Endothelial cell of umbilical vein (primary cell): ENCODE measurements around the gene SSC4D. TPM values are rescaled to one million over a fixed set of nuclear protein-coding genes. Genes with fewer than 3 reads are reported as not detected.

Experiments used
- BruUV-seq: library from RNA; stranded (reverse); fragments of 400-500 nt; replicated peaks from 2 replicates; lab custom pipeline; 2021; lab: Mats Ljungman, UMichigan
- CTCF ChIA-PET: fragments of 300-600, 350-600 bp; sonication (Branson Sonifier 250); formaldehyde crosslinking; loops from one replicate; lab custom pipeline; 2021; ENCODE audit warnings: antibody characterized with exemption, inconsistent platforms; lab: Charles Lee
- POLR2A ChIA-PET: fragments of 300-600, 350-600 bp; sonication (Branson Sonifier 250); formaldehyde crosslinking; loops from one replicate; lab custom pipeline; 2021; ENCODE audit warnings: antibody characterized with exemption, inconsistent platforms; lab: Charles Lee
- DNase-seq: peaks from one replicate; pipeline ENCODE4 v3.0.0-alpha.2; 2011; ENCODE audit warnings: low read depth, low spot score
- FAIRE-seq: peaks from 2 replicates; lab custom pipeline; 2011; peaks lifted over from hg19 to GRCh38; lab: Jason Lieb, UNC
- H2AFZ ChIP-seq: 2 replicates; pipeline ENCODE4 v1.6.0; 2012; ENCODE audit warnings: low read depth, low read length, control low read depth, inconsistent platforms
- H3K27ac ChIP-seq: 2 replicates; pipeline ENCODE4 v1.5.1; 2011; ENCODE audit warnings: low read depth, mild to moderate bottlenecking, control low read depth, low read length, moderate library complexity; ENCODE audit not compliant: insufficient read depth
- H3K27me3 ChIP-seq, 2 experiments: 2 replicates each; pipeline versions ENCODE4 v1.6.0 to v1.6.1; 2011; ENCODE audit warnings: low read length in 2 of 2, mixed read lengths in 1 of 2; ENCODE audit not compliant: control insufficient read depth in 2 of 2, insufficient read depth in 2 of 2
- H3K36me3 ChIP-seq, 2 experiments: 2 replicates in 1 of 2; 3 replicates in 1 of 2; pipeline ENCODE4 v1.5.1; 2011; ENCODE audit warnings: low read length in 2 of 2, mild to moderate bottlenecking in 1 of 2, moderate library complexity in 1 of 2; ENCODE audit not compliant: control insufficient read depth in 2 of 2, insufficient read depth in 2 of 2; ENCODE audit errors: extremely low read depth in 1 of 2
- H3K4me1 ChIP-seq: 3 replicates; pipeline ENCODE4 v1.5.1; 2011; ENCODE audit warnings: mild to moderate bottlenecking, low read length; ENCODE audit not compliant: control insufficient read depth, insufficient read depth; ENCODE audit errors: extremely low read depth
- H3K4me2 ChIP-seq: 2 replicates; pipeline ENCODE4 v1.6.1; 2011; ENCODE audit warnings: low read length, control low read depth, mixed read lengths; ENCODE audit not compliant: insufficient read depth
- H3K4me3 ChIP-seq, 3 experiments: fragments of 200-600 bp in 1 of 3; sonication (generic), shearing (Covaris generic) in 1 of 3; replicated peaks in 1 of 3; 2 replicates each; pipeline ENCODE4 v1.5.1; 2011 to 2016; ENCODE audit warnings: control low read depth in 3 of 3, low read length in 3 of 3, mild to moderate bottlenecking in 2 of 3, inconsistent platforms in 1 of 3, low read depth in 1 of 3, moderate library complexity in 1 of 3; ENCODE audit not compliant: insufficient read depth in 1 of 3
- H3K79me2 ChIP-seq: 2 replicates; pipeline ENCODE4 v1.6.0; 2012; ENCODE audit warnings: low read length, inconsistent platforms; ENCODE audit not compliant: control insufficient read depth, insufficient read depth
- H3K9ac ChIP-seq: replicated peaks from 2 replicates; pipeline ENCODE3; 2011; ENCODE audit warnings: low read length, control low read depth; ENCODE audit not compliant: insufficient read depth; ENCODE audit errors: extremely low read depth
- H3K9me1 ChIP-seq: replicated peaks from 3 replicates; pipeline ENCODE4 v1.6.0; 2011; ENCODE audit warnings: mild to moderate bottlenecking, low read length; ENCODE audit not compliant: control insufficient read depth, insufficient read depth; ENCODE audit errors: extremely low read depth
- H3K9me3 ChIP-seq: replicated peaks from 2 replicates; pipeline ENCODE4 v1.5.1; 2012; ENCODE audit warnings: low read length, inconsistent platforms; ENCODE audit not compliant: control insufficient read depth, insufficient read depth
- H4K20me1 ChIP-seq: replicated peaks from 2 replicates; pipeline ENCODE3; 2011; ENCODE audit warnings: mild to moderate bottlenecking, low read length; ENCODE audit not compliant: control insufficient read depth, insufficient read depth; ENCODE audit errors: extremely low read depth
- EZH2 ChIP-seq: IDR thresholded peaks from 2 replicates; pipeline ENCODE4 v1.6.1; 2012; ENCODE audit warnings: borderline replicate concordance, low read depth, mild to moderate bottlenecking, moderate library complexity, low read length, inconsistent platforms; ENCODE audit not compliant: severe bottlenecking
- FOS ChIP-seq: IDR thresholded peaks from 2 replicates; pipeline ENCODE4 v1.6.1; 2011; ENCODE audit warnings: mild to moderate bottlenecking, low read length, moderate library complexity, borderline replicate concordance; ENCODE audit not compliant: insufficient read depth
- GATA2 ChIP-seq: IDR thresholded peaks from 2 replicates; pipeline ENCODE4 v1.7.0; 2011; ENCODE audit warnings: low read depth, mild to moderate bottlenecking, moderate library complexity, mixed read lengths, low read length; ENCODE audit not compliant: insufficient read length, insufficient read depth
- JUN ChIP-seq: IDR thresholded peaks from 2 replicates; pipeline ENCODE4 v1.6.1; 2011; ENCODE audit warnings: borderline replicate concordance, low read depth; ENCODE audit not compliant: insufficient read length, insufficient read depth
- MYC ChIP-seq: IDR thresholded peaks from one replicate; pipeline ENCODE4 v1.6.1; 2011; ENCODE audit warnings: mild to moderate bottlenecking, low read depth, low read length
- POLR2A ChIP-seq: IDR thresholded peaks from 2 replicates; pipeline ENCODE4 v1.6.1; 2012; ENCODE audit warnings: low read depth, mild to moderate bottlenecking, control low read depth, low read length
- POLR2AphosphoS5 ChIP-seq: IDR thresholded peaks from 2 replicates; pipeline ENCODE4 v1.6.1; 2012; ENCODE audit warnings: low read depth, mild to moderate bottlenecking, control low read depth, low read length, moderate library complexity; ENCODE audit not compliant: insufficient read depth
- dilution Hi-C: fragments of 300-500 bp; cut with MboI; formaldehyde crosslinking; loops from one replicate; pipeline ENCODE4 v1.15.0; 2019; ENCODE audit warnings: low sequenced_read_pairs; ENCODE audit not compliant: extremely low pct_ligation_motif_present
- intact Hi-C: fragments of 100-400 bp; cut with micrococcal nuclease; formaldehyde crosslinking; loops from one replicate; pipeline ENCODE4 v1.10.0; 2022
- polyA plus RNA-seq, 4 experiments: library from polyadenylated mRNA; depleted of rRNA in 3 of 4; stranded (reverse) in 3 of 4; unstranded in 1 of 4; fragments of >200 nt; gene quantifications; 2 replicates each; pipeline versions ENCODE4 v1.2.1 to v1.2.3, GENCODE V29; 2011 to 2012; ENCODE audit warnings: missing spikeins in 1 of 4
- total RNA-seq: library from RNA; stranded (reverse); gene quantifications from 2 replicates; pipeline ENCODE4 v1.2.3, GENCODE V29; 2021
- TF ChIP-seq, protein P1 (sequence below), 2 donors: IDR thresholded peaks; 1 replicate in 1 of 2; 2 replicates in 1 of 2; pipeline ENCODE4 v1.5.1; 2011; ENCODE audit warnings: low read length in 2 of 2, mild to moderate bottlenecking in 2 of 2, moderate library complexity in 2 of 2, control low read depth in 1 of 2, inconsistent platforms in 1 of 2, low read depth in 1 of 2; ENCODE audit not compliant: insufficient read depth in 1 of 2; ENCODE audit errors: extremely low read depth in 1 of 2
- TF ChIP-seq, protein P2 (sequence below): IDR thresholded peaks from 2 replicates; pipeline ENCODE4 v1.6.1; 2011; ENCODE audit not compliant: insufficient read depth, insufficient read length

Gene SSC4D
- total and polyA plus RNA-seq, 2 donors (not counting 3 experiments of a cell fraction or from before 2014, with no cell fraction given), result 0.46 to 0.88 TPM

GRCh38 chr7:76372984-76373833 is 36.3 kb downstream of the SSC4D start:
- dilution Hi-C loops (no loop called here), intact Hi-C loops (no loop called here)
- Histone ChIP-seq H4K20me1 (no peaks in the 10 kb centered on the region), H3K27me3 (peaks cover 0 to under 1% of the 10 kb centered on the region in 2 experiments), H3K4me3 (no peak overlapping the region), H3K4me1 (peaks cover 5% of the 10 kb centered on the region), H3K9me3 (no peaks in the 10 kb centered on the region), H3K4me2 (no peak overlapping the region), H3K36me3 (no peaks in the 10 kb centered on the region), H3K27ac (peak overlapping the region; percentile 37), H3K9me1 (no peaks in the 10 kb centered on the region), H3K79me2 (no peaks in the 10 kb centered on the region), H3K9ac (no peak overlapping the region), H2AFZ (peak overlapping the region; percentile 91)
- no peak for TF ChIP-seq POLR2AphosphoS5
- peak; percentile 48 for TF ChIP-seq FOS
- FAIRE-seq, result peak; percentile 88
- BruUV-seq, result no TSS peak
- ChIA-PET CTCF (interaction anchor here (0.8 to 1.2 kb wide), 2 partner anchors 9 to 14 kb away, joined by 3 to 8 read pairs; partner anchors contain the start of gene YWHAG), POLR2A (no interaction called here)
- DNase-seq, result peak; percentile 36

DNA sequence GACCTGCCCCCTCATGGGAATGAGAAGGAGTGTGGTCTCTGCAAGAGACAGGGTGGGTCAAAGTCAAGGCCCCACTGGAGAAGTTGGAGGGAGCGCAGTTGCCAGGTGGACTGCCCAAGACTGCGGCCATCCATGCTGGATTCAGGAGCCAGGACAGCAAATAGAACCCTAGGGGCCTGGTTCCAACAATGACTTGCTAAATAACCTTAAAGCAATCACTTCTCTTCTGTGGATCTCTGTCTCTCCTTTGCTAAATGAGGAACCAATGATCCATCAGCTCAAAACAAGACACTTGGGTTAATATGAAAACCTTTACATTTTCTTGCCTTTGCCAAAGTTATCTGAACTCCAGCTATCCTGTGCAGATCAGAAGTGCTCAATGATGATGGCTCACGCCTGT is 38.1 kb downstream of the SSC4D start:
- Histone ChIP-seq H3K79me2 (no peaks in the 10 kb centered on the region), H3K36me3 (no peaks in the 10 kb centered on the region), H3K4me3 (no peak overlapping the region), H3K4me1 (peaks cover 5% of the 10 kb centered on the region), H3K9ac (no peak overlapping the region), H3K9me1 (no peaks in the 10 kb centered on the region), H3K27ac (no peak overlapping the region), H4K20me1 (no peaks in the 10 kb centered on the region), H3K4me2 (no peak overlapping the region), H2AFZ (no peak overlapping the region), H3K27me3 (peaks cover 0 to 3% of the 10 kb centered on the region in 2 experiments), H3K9me3 (no peaks in the 10 kb centered on the region)
- DNase-seq (no peak), FAIRE-seq (no peak)
- ChIA-PET CTCF (no interaction called here), POLR2A (no interaction called here)
- intact Hi-C loops (no loop called here), dilution Hi-C loops (no loop called here)
- BruUV-seq, result no TSS peak
- TF ChIP-seq POLR2A (no peak), POLR2AphosphoS5 (no peak), MYC (no peak), JUN (no peak), FOS (no peak), EZH2 (no peak), GATA2 (no peak)
- TF ChIP-seq, protein P1, sequence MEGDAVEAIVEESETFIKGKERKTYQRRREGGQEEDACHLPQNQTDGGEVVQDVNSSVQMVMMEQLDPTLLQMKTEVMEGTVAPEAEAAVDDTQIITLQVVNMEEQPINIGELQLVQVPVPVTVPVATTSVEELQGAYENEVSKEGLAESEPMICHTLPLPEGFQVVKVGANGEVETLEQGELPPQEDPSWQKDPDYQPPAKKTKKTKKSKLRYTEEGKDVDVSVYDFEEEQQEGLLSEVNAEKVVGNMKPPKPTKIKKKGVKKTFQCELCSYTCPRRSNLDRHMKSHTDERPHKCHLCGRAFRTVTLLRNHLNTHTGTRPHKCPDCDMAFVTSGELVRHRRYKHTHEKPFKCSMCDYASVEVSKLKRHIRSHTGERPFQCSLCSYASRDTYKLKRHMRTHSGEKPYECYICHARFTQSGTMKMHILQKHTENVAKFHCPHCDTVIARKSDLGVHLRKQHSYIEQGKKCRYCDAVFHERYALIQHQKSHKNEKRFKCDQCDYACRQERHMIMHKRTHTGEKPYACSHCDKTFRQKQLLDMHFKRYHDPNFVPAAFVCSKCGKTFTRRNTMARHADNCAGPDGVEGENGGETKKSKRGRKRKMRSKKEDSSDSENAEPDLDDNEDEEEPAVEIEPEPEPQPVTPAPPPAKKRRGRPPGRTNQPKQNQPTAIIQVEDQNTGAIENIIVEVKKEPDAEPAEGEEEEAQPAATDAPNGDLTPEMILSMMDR (IDR thresholded peaks at IDR 0.05; ENCODE audit: extremely low read depth in 1 of 2, insufficient read depth in 1 of 2, low read depth in 1 of 2, low read length in 2 of 2), result no peak
- TF ChIP-seq, protein P2, sequence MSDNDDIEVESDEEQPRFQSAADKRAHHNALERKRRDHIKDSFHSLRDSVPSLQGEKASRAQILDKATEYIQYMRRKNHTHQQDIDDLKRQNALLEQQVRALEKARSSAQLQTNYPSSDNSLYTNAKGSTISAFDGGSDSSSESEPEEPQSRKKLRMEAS, result no peak
